T-helper 2 cell (primary cell): ENCODE data around the gene CCDC30.

Source experiments
- DNase-seq, 5 experiments: peaks; one replicate each; pipeline versions ENCODE4 v3.0.0 to v3.0.0-alpha.2; 2012 to 2022
- total RNA-seq, 2 donors: gene quantifications; one replicate each; lab custom pipeline; 2026; lab: John Stamatoyannopoulos, UW

The CCDC30 gene
- total RNA-seq, result 5.3 to 7.3 reads per million in 2 donors

GRCh38 chr1:42462828-42463763, at the start of gene CCDC30:
Gene CCDC30, plus strand, starts transcription at chr1:42463286. Its CDS starts 17,266 bp downstream, at chr1:42480552.
- peak; percentile 87 to 99 (median 96) for DNase-seq

- DNase-seq, result no peak
These were observed 48.3 kb upstream of the CCDC30 start for GRCh38 chr1:42414551-42415496.

- no peak for DNase-seq
These were observed 45.9 kb upstream of the CCDC30 start for GRCh38 chr1:42417166-42417565.

GRCh38 chr1:42418516-42418915, 44.6 kb upstream of the CCDC30 start:
- no peak for DNase-seq

GRCh38 chr1:42419126-42419821, 43.8 kb upstream of the CCDC30 start:
- DNase-seq, result no peak

- DNase-seq, result no peak
These were observed 43.0 kb upstream of the CCDC30 start for GRCh38 chr1:42420121-42420520.

- DNase-seq, result no peak
These were observed 42.0 kb upstream of the CCDC30 start for GRCh38 chr1:42420911-42421585.

- no peak for DNase-seq
These were observed 40.3 kb upstream of the CCDC30 start for GRCh38 chr1:42422737-42423136.

GRCh38 chr1:42423681-42424080, 39.4 kb upstream of the CCDC30 start:
- DNase-seq, result no peak

- DNase-seq, result no peak
These were observed 38.9 kb upstream of the CCDC30 start for GRCh38 chr1:42424201-42424600.

GRCh38 chr1:42427240-42427639, 35.8 kb upstream of the CCDC30 start:
- DNase-seq, result no peak

GRCh38 chr1:42429603-42430002, 33.5 kb upstream of the CCDC30 start:
- no peak for DNase-seq

GRCh38 chr1:42430286-42431135, 32.6 kb upstream of the CCDC30 start:
- DNase-seq, result no peak

GRCh38 chr1:42431514-42431913, 31.6 kb upstream of the CCDC30 start:
- DNase-seq, result no peak

- no peak for DNase-seq
These were observed 30.4 kb upstream of the CCDC30 start for GRCh38 chr1:42432714-42433113.

GRCh38 chr1:42433369-42433768, 29.7 kb upstream of the CCDC30 start:
- DNase-seq, result no peak

- no peak for DNase-seq
These were observed 28.7 kb upstream of the CCDC30 start for GRCh38 chr1:42434340-42434739.

- no peak for DNase-seq
These were observed 23.1 kb upstream of the CCDC30 start for GRCh38 chr1:42439940-42440339.

- DNase-seq, result no peak
These were observed 20.4 kb upstream of the CCDC30 start for GRCh38 chr1:42442662-42443061.

- DNase-seq, result no peak
These were observed 13.8 kb upstream of the CCDC30 start for GRCh38 chr1:42449256-42449655.

- DNase-seq, result peak in 1 of 5 experiments; percentile 53
These were observed 13.0 kb upstream of the CCDC30 start for GRCh38 chr1:42450061-42450460.
